Adrenal gland (tissue), 5 donors: Measurements from ENCODE around the gene ANKRD2.

Source experiments
- CTCF ChIP-seq, 6 experiments: fragments of 450-650 bp in 4 of 6; fragments of 200-600 bp in 2 of 6; sonication (generic) in 1 of 6; IDR thresholded peaks; 1 replicate in 5 of 6; 2 replicates in 1 of 6; pipeline versions ENCODE4 v1.5.1 to v1.8.0; 2016 to 2021; ENCODE audit warnings: antibody characterized with exemption in 6 of 6, mild to moderate bottlenecking in 2 of 6, moderate library complexity in 1 of 6
- POLR2A ChIP-seq, 2 donors: fragments of 450-650 bp; IDR thresholded peaks; one replicate each; pipeline ENCODE4 v1.6.1; 2017; ENCODE audit warnings: antibody characterized with exemption in 2 of 2, mild to moderate bottlenecking in 2 of 2, moderate library complexity in 1 of 2
- donor health status: DM: no; HTN: no; CAD: no.

- TF ChIP-seq POLR2A (IDR thresholded peaks at IDR 0.05) (no peak), CTCF (IDR thresholded peaks at IDR 0.05) (no peak)
Measured at GRCh38 chr10:97563337-97563736, 9.2 kb upstream of the ANKRD2 start.
